GM18951 (cell line): ENCODE data around the gene KRTAP5-1.

ENCODE experiments used
- POLR2A ChIP-seq: IDR thresholded peaks from 4 replicates; pipeline ENCODE4 v1.6.1; 2011; ENCODE audit warnings: mild to moderate bottlenecking; ENCODE audit not compliant: insufficient read length, insufficient read depth; ENCODE audit errors: extremely low read depth
- in situ Hi-C: fragments of 300-500 bp; cut with MboI; formaldehyde crosslinking; loops from one replicate; pipeline ENCODE4 v1.12.0; 2022; ENCODE audit warnings: low sequenced_read_pairs, mixed read lengths, inconsistent platforms; ENCODE audit not compliant: unreplicated experiment

Gene KRTAP5-1

GRCh38 chr11:1563697-1564534 lies 21.2 kb downstream of the KRTAP5-1 start:
- in situ Hi-C loops, result no loop called here
- no peak for TF ChIP-seq POLR2A

- TF ChIP-seq POLR2A, result no peak
- in situ Hi-C loops, result no loop called here
Measured at GRCh38 chr11:1563149-1563638, 21.9 kb downstream of the KRTAP5-1 start.

GRCh38 chr11:1562469-1563148 lies 22.5 kb downstream of the KRTAP5-1 start:
- TF ChIP-seq POLR2A, result no peak
- in situ Hi-C loops, result no loop called here

GRCh38 chr11:1561955-1562354 lies 23.1 kb downstream of the KRTAP5-1 start:
- no peak for TF ChIP-seq POLR2A
- in situ Hi-C loops, result no loop called here

- no peak for TF ChIP-seq POLR2A
- in situ Hi-C loops, result no loop called here
Measured at GRCh38 chr11:1561266-1561665, 23.8 kb downstream of the KRTAP5-1 start.

GRCh38 chr11:1560649-1561251 lies 24.3 kb downstream of the KRTAP5-1 start:
- in situ Hi-C loops, result no loop called here
- TF ChIP-seq POLR2A, result no peak

- in situ Hi-C loops, result no loop called here
Measured at GRCh38 chr11:1560002-1560648, 25.0 kb downstream of the KRTAP5-1 start.

GRCh38 chr11:1559111-1559951 lies 25.8 kb downstream of the KRTAP5-1 start:
- no peak for TF ChIP-seq POLR2A
- in situ Hi-C loops, result no loop called here

More at GRCh38 chr11:1560002-1560648, 25.0 kb downstream of the KRTAP5-1 start:
- TF ChIP-seq POLR2A, result no peak

GRCh38 chr11:1558775-1559110 lies 26.3 kb downstream of the KRTAP5-1 start:
- TF ChIP-seq POLR2A, result no peak
- in situ Hi-C loops, result no loop called here

GRCh38 chr11:1557904-1558774 lies 26.9 kb downstream of the KRTAP5-1 start:
- in situ Hi-C loops, result no loop called here
- TF ChIP-seq POLR2A, result no peak

GRCh38 chr11:1557051-1557884 lies 27.8 kb downstream of the KRTAP5-1 start:
- in situ Hi-C loops, result no loop called here
- no peak for TF ChIP-seq POLR2A
